ENCODE measurements around the gene MDGA2.

The MDGA2 gene

GRCh38 chr14:47167402-47167801, 508.0 kb downstream of the MDGA2 start:
- H3K9me3 ChIP-seq (ENCODE audit: control insufficient read depth, insufficient read depth, low read length): peaks cover 20% of the 10 kb centered on the region
- H3K36me3 ChIP-seq (ENCODE audit: control insufficient read depth, insufficient read depth, low read length): no peaks in the 10 kb centered on the region
- no peak overlapping the region for H3K4me3 ChIP-seq (ENCODE audit: low read depth, low read length)
- H3K9ac ChIP-seq (ENCODE audit: low read depth, low read length): no peak overlapping the region
- no peak overlapping the region for H3K27ac ChIP-seq (ENCODE audit: low read depth, low read length)
- no peaks in the 10 kb centered on the region for H3K27me3 ChIP-seq (ENCODE audit: control insufficient read depth, insufficient read depth, low read length)
- no peaks in the 10 kb centered on the region for H3K4me1 ChIP-seq (ENCODE audit: control insufficient read depth, insufficient read depth, low read length)

GRCh38 chr14:47155395-47155794, 520.0 kb downstream of the MDGA2 start:
- H3K4me1 ChIP-seq (ENCODE audit: control insufficient read depth, insufficient read depth, low read length): no peaks in the 10 kb centered on the region
- no peaks in the 10 kb centered on the region for H3K27me3 ChIP-seq (ENCODE audit: control insufficient read depth, insufficient read depth, low read length)
- no peak overlapping the region for H3K27ac ChIP-seq (ENCODE audit: low read depth, low read length)

GRCh38 chr14:47154276-47154797, 521.1 kb downstream of the MDGA2 start:
- Histone ChIP-seq H3K27ac (ENCODE audit: low read depth, low read length) (no peak overlapping the region), H3K9ac (ENCODE audit: low read depth, low read length) (no peak overlapping the region), H3K27me3 (ENCODE audit: control insufficient read depth, insufficient read depth, low read length) (no peaks in the 10 kb centered on the region), H3K36me3 (ENCODE audit: control insufficient read depth, insufficient read depth, low read length) (no peaks in the 10 kb centered on the region), H3K9me3 (ENCODE audit: control insufficient read depth, insufficient read depth, low read length) (no peaks in the 10 kb centered on the region), H3K4me3 (ENCODE audit: low read depth, low read length) (no peak overlapping the region), H3K4me1 (ENCODE audit: control insufficient read depth, insufficient read depth, low read length) (no peaks in the 10 kb centered on the region)

More at GRCh38 chr14:47155395-47155794, 520.0 kb downstream of the MDGA2 start:
- Histone ChIP-seq H3K36me3 (ENCODE audit: control insufficient read depth, insufficient read depth, low read length) (no peaks in the 10 kb centered on the region), H3K9me3 (ENCODE audit: control insufficient read depth, insufficient read depth, low read length) (no peaks in the 10 kb centered on the region), H3K9ac (ENCODE audit: low read depth, low read length) (no peak overlapping the region), H3K4me3 (ENCODE audit: low read depth, low read length) (no peak overlapping the region)

GRCh38 chr14:47153746-47154145, 521.7 kb downstream of the MDGA2 start:
- no peak overlapping the region for H3K4me3 ChIP-seq (ENCODE audit: low read depth, low read length)
- H3K27ac ChIP-seq (ENCODE audit: low read depth, low read length): no peak overlapping the region
- H3K4me1 ChIP-seq (ENCODE audit: control insufficient read depth, insufficient read depth, low read length): no peaks in the 10 kb centered on the region
- no peaks in the 10 kb centered on the region for H3K27me3 ChIP-seq (ENCODE audit: control insufficient read depth, insufficient read depth, low read length)
- H3K9ac ChIP-seq (ENCODE audit: low read depth, low read length): no peak overlapping the region
- no peaks in the 10 kb centered on the region for H3K36me3 ChIP-seq (ENCODE audit: control insufficient read depth, insufficient read depth, low read length)
- H3K9me3 ChIP-seq (ENCODE audit: control insufficient read depth, insufficient read depth, low read length): no peaks in the 10 kb centered on the region

- no peaks in the 10 kb centered on the region for H3K36me3 ChIP-seq (ENCODE audit: control insufficient read depth, insufficient read depth, low read length)
- H3K4me1 ChIP-seq (ENCODE audit: control insufficient read depth, insufficient read depth, low read length): peaks cover 6% of the 10 kb centered on the region; the same call in 1 of the 2 replicates
- H3K9ac ChIP-seq (ENCODE audit: low read depth, low read length): no peak overlapping the region
- H3K4me3 ChIP-seq (ENCODE audit: low read depth, low read length): no peak overlapping the region
- no peaks in the 10 kb centered on the region for H3K9me3 ChIP-seq (ENCODE audit: control insufficient read depth, insufficient read depth, low read length)
- H3K27me3 ChIP-seq (ENCODE audit: control insufficient read depth, insufficient read depth, low read length): no peaks in the 10 kb centered on the region
- no peak overlapping the region for H3K27ac ChIP-seq (ENCODE audit: low read depth, low read length)
Observed at GRCh38 chr14:47150267-47150666, 525.1 kb downstream of the MDGA2 start.

GRCh38 chr14:47149326-47149725, 526.1 kb downstream of the MDGA2 start:
- Histone ChIP-seq H3K9me3 (ENCODE audit: control insufficient read depth, insufficient read depth, low read length) (no peaks in the 10 kb centered on the region), H3K27me3 (ENCODE audit: control insufficient read depth, insufficient read depth, low read length) (no peaks in the 10 kb centered on the region), H3K36me3 (ENCODE audit: control insufficient read depth, insufficient read depth, low read length) (no peaks in the 10 kb centered on the region), H3K27ac (ENCODE audit: low read depth, low read length) (no peak overlapping the region), H3K4me1 (ENCODE audit: control insufficient read depth, insufficient read depth, low read length) (peaks cover 6% of the 10 kb centered on the region; the same call in 1 of the 2 replicates), H3K9ac (ENCODE audit: low read depth, low read length) (no peak overlapping the region), H3K4me3 (ENCODE audit: low read depth, low read length) (no peak overlapping the region)

GRCh38 chr14:47148686-47149085, 526.7 kb downstream of the MDGA2 start:
- no peak overlapping the region for H3K9ac ChIP-seq (ENCODE audit: low read depth, low read length)
- no peaks in the 10 kb centered on the region for H3K36me3 ChIP-seq (ENCODE audit: control insufficient read depth, insufficient read depth, low read length)
- peaks cover 6% of the 10 kb centered on the region; the same call in 1 of the 2 replicates for H3K4me1 ChIP-seq (ENCODE audit: control insufficient read depth, insufficient read depth, low read length)
- no peaks in the 10 kb centered on the region for H3K27me3 ChIP-seq (ENCODE audit: control insufficient read depth, insufficient read depth, low read length)
- H3K27ac ChIP-seq (ENCODE audit: low read depth, low read length): no peak overlapping the region
- H3K4me3 ChIP-seq (ENCODE audit: low read depth, low read length): no peak overlapping the region
- no peaks in the 10 kb centered on the region for H3K9me3 ChIP-seq (ENCODE audit: control insufficient read depth, insufficient read depth, low read length)

GRCh38 chr14:47120645-47121044, 554.8 kb downstream of the MDGA2 start:
- Histone ChIP-seq H3K36me3 (ENCODE audit: control insufficient read depth, insufficient read depth, low read length) (no peaks in the 10 kb centered on the region), H3K4me1 (ENCODE audit: control insufficient read depth, insufficient read depth, low read length) (no peaks in the 10 kb centered on the region), H3K27ac (ENCODE audit: low read depth, low read length) (no peak overlapping the region), H3K4me3 (ENCODE audit: low read depth, low read length) (no peak overlapping the region), H3K9ac (ENCODE audit: low read depth, low read length) (no peak overlapping the region), H3K9me3 (ENCODE audit: control insufficient read depth, insufficient read depth, low read length) (no peaks in the 10 kb centered on the region), H3K27me3 (ENCODE audit: control insufficient read depth, insufficient read depth, low read length) (no peaks in the 10 kb centered on the region)

GRCh38 chr14:47103771-47104170, 571.6 kb downstream of the MDGA2 start:
- Histone ChIP-seq H3K27ac (ENCODE audit: low read depth, low read length) (peak overlapping the region; percentile 88), H3K36me3 (ENCODE audit: control insufficient read depth, insufficient read depth, low read length) (no peaks in the 10 kb centered on the region), H3K27me3 (ENCODE audit: control insufficient read depth, insufficient read depth, low read length) (no peaks in the 10 kb centered on the region), H3K4me3 (ENCODE audit: low read depth, low read length) (no peak overlapping the region), H3K9ac (ENCODE audit: low read depth, low read length) (no peak overlapping the region), H3K9me3 (ENCODE audit: control insufficient read depth, insufficient read depth, low read length) (no peaks in the 10 kb centered on the region), H3K4me1 (ENCODE audit: control insufficient read depth, insufficient read depth, low read length) (peaks cover 20% of the 10 kb centered on the region)

GRCh38 chr14:47102472-47102871, 572.9 kb downstream of the MDGA2 start:
- Histone ChIP-seq H3K36me3 (ENCODE audit: control insufficient read depth, insufficient read depth, low read length) (no peaks in the 10 kb centered on the region), H3K9me3 (ENCODE audit: control insufficient read depth, insufficient read depth, low read length) (no peaks in the 10 kb centered on the region), H3K27ac (ENCODE audit: low read depth, low read length) (peak overlapping the region; percentile 88), H3K9ac (ENCODE audit: low read depth, low read length) (no peak overlapping the region), H3K4me3 (ENCODE audit: low read depth, low read length) (no peak overlapping the region), H3K4me1 (ENCODE audit: control insufficient read depth, insufficient read depth, low read length) (peaks cover 18% of the 10 kb centered on the region), H3K27me3 (ENCODE audit: control insufficient read depth, insufficient read depth, low read length) (no peaks in the 10 kb centered on the region)

- H3K9me3 ChIP-seq (ENCODE audit: control insufficient read depth, insufficient read depth, low read length): no peaks in the 10 kb centered on the region
- H3K27ac ChIP-seq (ENCODE audit: low read depth, low read length): no peak overlapping the region
- H3K4me1 ChIP-seq (ENCODE audit: control insufficient read depth, insufficient read depth, low read length): no peaks in the 10 kb centered on the region; the same call in 1 of the 2 replicates
- no peaks in the 10 kb centered on the region for H3K36me3 ChIP-seq (ENCODE audit: control insufficient read depth, insufficient read depth, low read length)
- H3K4me3 ChIP-seq (ENCODE audit: low read depth, low read length): no peak overlapping the region
- no peak overlapping the region for H3K9ac ChIP-seq (ENCODE audit: low read depth, low read length)
- no peaks in the 10 kb centered on the region for H3K27me3 ChIP-seq (ENCODE audit: control insufficient read depth, insufficient read depth, low read length)
Observed at GRCh38 chr14:47085678-47086077, 589.7 kb downstream of the MDGA2 start.
